ENCODE results near the gene PRLR.
A peak's percentile ranks its signal among the peaks of the same experiment; 100 is the strongest.
"Not testable (repeated sequence)": the region's sequence is repeated elsewhere in the genome, so short reads cannot be mapped to it uniquely, and the experiment has no call there.

Gene PRLR

GRCh38 chr5:35122819-35123218 is 107.5 kb downstream of the PRLR start:
- no peak for DNase-seq

- DNase-seq: no peak
Observed at GRCh38 chr5:35120715-35121114, 109.6 kb downstream of the PRLR start.

- DNase-seq: no peak
Observed at GRCh38 chr5:35117967-35118366, 112.3 kb downstream of the PRLR start.

- no peak for DNase-seq
Observed at GRCh38 chr5:35115920-35116319, 114.4 kb downstream of the PRLR start.

- no peak for DNase-seq
Observed at GRCh38 chr5:35114698-35115097, 115.6 kb downstream of the PRLR start.

GRCh38 chr5:35112300-35112699 is 118.0 kb downstream of the PRLR start:
- DNase-seq: no peak

DNA sequence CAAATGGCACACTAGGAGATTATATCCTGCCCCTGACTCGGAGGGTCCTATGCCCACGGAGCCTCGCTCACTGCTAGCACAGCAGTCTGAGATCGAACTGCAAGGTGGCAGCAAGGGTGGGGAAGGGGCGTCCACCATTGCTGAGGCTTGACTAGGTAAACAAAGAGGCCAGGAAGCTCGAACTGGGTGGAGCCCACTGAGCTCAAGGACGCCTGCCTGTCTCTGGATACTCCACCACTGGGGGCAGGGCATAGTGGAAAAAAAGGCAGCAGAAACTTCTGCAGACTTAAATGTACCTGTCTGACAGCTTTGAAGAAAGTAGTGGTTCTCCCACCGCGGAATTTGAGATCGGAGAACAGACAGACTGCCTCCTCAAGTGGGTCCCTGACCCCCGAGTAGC is 125.7 kb downstream of the PRLR start:
- DNase-seq: not testable (repeated sequence)

DNA sequence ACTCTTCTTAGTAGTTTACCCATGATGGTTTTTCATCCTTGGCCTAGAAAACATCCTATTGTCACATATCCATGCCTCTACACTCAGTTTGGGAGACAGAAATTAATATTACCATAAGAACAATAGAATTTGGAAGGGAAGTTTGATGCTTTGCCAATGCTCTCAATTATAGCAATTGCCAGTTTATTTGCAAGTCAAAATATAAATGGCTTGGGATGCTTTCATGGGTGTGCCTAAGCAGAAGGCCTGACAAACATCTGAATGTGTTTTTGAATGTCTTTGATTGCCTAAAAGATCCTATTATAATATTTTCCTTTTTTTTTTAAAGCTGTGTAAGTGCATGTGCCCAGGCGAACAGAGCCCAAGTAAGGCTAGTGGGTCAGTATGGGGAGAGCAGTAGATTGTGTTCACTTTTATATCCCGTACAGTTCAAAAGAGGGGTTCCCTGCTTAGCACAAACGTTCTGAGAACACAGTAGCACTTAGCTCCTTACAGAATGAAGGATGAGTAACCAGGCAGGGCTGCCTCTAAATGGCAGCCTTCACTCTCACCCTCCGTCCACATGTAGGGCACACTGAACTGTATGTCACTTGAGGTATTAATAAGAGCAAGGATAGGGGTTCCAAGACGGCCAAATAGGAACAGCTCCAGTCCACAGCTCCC is 126.5 kb downstream of the PRLR start:
- no peak for DNase-seq

GRCh38 chr5:35101720-35102119 is 128.6 kb downstream of the PRLR start:
- DNase-seq: not testable (repeated sequence)

DNA sequence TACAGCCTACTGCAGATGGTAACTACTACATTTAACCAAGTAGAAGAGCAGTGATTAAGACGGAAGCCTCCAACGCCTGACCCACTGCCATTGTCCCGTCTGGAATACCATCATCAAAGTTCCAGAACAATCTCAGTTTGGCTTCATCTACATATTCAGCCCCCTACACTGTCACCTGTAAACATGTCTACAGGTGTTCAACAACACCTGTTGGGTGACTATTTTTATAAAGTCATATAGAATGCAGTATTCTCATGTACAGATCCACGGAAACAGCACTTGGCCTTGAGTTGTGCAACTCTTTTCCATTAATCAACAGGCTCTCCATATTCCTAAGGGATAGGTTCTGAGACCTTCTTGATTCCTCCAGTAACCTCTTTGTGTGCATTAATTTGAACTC is 129.3 kb downstream of the PRLR start:
- DNase-seq: no peak

DNA sequence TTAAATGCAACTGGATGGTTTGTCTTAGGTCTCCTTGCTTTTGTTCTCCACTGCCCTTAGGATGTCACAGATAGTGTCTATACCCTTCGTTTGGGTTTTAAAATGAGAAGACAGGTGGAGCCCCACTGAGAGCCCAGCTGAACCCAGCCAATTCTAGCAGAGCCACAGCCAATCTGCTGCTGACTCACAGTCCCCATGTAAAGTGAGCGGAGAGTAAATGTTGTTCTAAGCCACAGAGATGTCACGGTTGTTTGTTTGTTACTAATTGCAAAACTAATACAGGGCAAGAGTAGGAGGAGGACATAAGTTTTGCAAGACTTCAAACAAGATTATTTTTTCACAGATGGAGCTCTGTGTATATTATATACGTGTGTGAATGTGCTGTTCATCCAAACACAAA is 132.1 kb downstream of the PRLR start:
- no peak for DNase-seq

DNA sequence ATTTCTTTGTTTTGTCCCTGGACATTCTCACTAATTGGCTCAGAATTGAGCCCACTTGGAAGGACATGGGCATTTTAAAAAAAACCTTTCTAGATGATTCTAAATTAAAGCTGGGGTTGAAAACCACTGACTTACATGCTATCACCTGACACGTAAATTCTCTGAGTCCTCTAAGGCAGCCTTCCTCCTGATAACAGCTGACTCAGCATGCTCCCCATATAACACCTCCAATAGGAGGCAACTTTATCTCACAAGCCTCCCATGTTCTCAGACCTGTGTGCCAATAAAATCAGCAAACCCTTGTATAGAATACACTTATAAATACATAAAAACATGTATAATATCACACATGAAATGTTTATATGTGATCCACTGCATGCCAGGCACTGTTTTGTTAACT is 133.4 kb downstream of the PRLR start:
- DNase-seq: no peak

GRCh38 chr5:35096216-35096615 is 134.1 kb downstream of the PRLR start:
- no peak for DNase-seq

DNA sequence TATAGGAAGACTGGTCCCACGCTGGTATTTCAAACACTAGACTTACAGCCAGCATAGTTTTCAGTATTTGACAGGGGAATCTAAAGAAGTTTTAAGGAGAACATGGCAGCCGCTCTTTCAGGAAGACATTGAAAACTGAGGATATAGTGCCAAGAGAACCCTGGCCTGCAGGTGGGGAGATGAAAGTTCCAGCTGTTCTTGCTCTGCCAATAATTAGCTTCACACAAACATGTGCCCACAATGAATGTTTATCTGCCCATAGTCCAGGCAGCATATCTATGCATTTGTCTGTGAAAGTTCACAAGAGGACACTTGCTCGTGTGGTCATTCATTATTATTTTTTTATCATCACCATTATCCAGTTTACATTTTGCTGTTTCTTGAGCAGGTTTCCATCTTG is 134.9 kb downstream of the PRLR start:
- DNase-seq: no peak

DNA sequence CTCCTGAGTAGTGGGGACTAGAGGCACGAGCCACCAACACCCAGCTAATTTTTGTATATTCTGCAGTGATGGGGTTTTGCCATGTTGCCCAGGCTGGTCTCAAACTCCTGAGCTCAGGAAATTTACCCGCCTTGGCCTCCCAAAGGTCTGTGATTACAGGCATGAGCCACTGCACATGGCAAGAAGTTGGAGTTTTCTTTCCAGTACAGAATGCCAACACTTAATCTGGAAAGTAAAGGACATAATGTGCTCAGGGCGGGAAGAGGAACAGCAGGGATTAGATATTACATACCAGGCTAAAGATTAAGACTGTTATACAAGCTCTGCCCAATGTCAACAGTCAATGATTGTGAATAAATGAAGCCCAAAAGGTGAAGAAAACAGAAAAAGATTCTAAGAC is 135.3 kb downstream of the PRLR start:
- DNase-seq: no peak

DNA sequence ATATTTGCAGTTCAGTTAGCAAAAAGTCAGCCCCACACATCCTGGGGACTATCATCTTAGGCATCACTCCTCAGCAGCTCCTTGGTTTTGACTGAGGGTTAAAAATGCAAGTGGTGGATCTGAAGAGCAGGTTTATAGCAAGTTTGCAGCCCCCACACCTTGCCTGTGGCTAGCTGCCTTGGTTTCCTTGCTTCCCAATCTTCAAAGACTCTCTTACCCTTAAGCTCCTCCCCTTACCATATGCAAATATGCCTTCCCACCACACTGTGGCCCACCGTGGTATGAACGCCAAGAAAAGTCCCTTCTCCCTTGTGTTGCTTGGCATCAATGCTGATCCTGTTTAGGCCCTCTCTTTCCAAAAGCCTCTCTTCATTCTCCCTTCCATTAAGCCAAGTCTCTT is 137.6 kb downstream of the PRLR start:
- no peak for DNase-seq

- no peak for DNase-seq
Observed at GRCh38 chr5:35091704-35092103, 138.6 kb downstream of the PRLR start.

DNA sequence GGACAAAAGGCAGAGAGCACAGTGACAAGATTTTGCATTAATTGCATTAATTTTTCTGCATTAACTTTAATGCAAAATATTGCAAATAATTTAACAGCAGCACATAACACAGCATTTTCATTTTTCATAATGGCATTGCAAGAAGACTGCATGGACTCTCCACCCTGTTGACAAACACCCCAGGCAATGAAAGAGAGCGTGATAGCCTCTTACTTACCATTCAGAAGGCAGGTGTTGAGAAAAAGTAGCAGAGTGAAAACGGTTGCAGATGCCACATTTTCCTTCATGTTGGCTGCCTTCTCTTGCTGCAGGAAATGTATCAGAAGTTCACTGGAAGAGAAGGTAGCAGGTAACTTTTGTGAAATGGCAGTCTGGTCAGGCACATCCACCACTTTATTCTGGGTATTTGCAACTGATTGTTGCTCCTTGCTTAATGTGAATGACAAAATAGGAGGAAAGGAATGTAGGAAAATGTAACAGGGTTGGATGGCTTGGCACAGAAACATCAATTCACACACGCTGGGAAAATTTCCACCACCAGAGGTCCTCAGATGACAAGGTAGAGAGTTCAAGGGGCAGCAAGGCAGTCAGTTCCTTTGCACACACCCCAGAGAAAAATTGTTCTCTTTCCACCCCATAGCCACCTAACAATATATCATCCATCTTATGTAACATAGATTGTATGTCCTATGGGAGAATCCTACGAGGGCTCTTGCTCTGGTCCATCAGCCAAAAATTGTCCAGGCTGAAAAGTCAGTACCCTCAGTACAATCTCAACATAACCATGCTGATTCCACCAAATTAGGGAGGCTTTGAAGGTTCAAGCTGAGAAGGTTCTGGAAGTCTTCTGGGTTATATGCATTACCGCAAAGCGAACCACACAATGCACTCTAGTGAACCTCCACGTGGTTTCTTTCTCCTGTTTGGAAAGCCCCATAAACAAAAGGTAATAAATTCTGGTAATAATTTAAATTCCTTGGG is 140.7 kb downstream of the PRLR start:
- peak; percentile 33 for DNase-seq

DNA sequence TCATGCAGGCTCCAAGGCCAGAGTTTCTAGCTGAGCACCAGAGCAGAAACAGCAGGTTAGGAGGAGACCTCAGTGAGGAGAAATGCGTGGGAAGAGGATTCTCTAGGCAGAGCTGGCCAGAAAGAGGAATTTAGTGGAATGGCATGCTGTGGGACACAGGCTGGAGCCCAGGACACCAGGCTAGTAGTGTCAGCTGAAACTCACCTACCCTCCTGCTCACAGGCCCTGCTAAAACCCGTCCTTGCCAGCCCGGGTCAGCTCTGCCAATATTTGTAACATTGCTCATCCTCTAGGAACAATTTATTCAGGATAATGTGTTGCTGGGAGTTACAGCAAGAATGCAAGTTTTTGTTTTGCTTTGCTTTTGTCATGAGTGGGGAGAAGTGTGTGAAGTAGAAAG is 142.3 kb downstream of the PRLR start:
- DNase-seq: no peak

DNA sequence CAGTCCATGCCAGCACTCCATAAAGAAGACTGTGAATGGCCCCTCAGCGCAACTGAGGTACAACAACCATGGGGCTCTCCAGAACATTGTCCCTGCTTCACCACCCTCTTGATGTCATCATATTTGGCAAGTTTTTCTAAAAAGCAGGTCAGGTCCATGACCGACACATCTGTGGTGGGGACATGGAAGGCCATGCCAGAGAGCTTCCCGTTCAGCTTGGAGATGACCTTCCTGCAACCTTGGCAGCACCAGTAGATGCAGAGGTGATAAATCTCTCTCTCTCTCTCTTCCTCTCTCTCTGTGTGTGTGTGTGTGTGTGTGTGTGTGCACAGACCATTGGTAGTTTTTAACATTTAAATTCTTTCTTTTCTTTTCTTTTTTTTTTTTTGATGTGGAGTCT is 147.1 kb downstream of the PRLR start:
- DNase-seq: no peak

- no peak for DNase-seq
Observed at GRCh38 chr5:35082530-35082929, 147.8 kb downstream of the PRLR start.

- DNase-seq: no peak
Observed at GRCh38 chr5:35081134-35081533, 149.2 kb downstream of the PRLR start.

DNA sequence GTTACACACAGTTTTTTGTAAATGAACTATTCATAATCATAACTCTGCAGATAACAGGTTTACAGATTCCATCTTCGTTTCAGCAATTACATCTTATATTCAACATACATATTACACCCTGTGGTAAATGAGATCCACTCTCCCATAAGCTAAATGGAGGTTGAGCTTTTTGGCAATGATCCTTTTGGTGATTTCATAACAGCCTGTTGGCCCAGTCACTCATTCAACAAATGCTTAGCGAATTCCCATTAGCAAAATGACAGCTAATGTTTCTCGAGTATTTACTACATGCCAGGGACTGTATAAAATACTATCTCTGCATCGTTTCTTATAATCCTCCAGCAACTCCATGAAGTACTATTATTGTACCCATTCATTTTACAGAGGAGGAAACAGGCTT is 157.1 kb downstream of the PRLR start:
- no peak for DNase-seq

DNA sequence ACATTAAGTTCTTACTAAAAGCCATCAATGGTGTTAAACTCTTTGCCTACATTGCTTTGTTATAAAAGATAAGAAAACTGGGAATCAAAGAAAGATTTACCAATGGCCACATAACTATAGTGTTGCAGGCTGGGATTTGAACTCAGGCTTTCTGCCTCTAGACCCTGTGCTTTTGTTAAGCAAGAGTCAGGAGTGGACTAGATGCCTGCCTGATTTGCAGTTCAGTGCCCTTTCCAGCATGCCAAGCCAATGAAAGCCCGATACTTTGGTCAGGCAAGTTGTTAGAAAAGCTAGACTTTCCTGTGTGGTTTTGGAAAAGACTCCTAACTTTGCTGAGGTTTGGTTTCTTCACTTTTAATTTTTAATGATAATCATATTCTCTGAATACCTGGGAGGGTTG is 161.1 kb downstream of the PRLR start:
- no peak for DNase-seq
